ENCODE data around the gene PC.
A peak's percentile ranks its signal among the peaks of the same experiment; 100 is the strongest.

PC gene

GRCh38 chr11:66882561-66883015 is 75.6 kb downstream of the PC start:
- DNase-seq = peak in 1 of 2 donors; percentile 53

GRCh38 chr11:66881927-66882452 is 76.2 kb downstream of the PC start:
- DNase-seq = peak in 1 of 2 donors; percentile 52

GRCh38 chr11:66881451-66881835 is 76.7 kb downstream of the PC start:
- no peak for DNase-seq

GRCh38 chr11:66880496-66881450 is 77.4 kb downstream of the PC start:
- peak; percentile 29 to 49 for DNase-seq

GRCh38 chr11:66879999-66880398 is 78.2 kb downstream of the PC start:
- no peak for DNase-seq

DNA sequence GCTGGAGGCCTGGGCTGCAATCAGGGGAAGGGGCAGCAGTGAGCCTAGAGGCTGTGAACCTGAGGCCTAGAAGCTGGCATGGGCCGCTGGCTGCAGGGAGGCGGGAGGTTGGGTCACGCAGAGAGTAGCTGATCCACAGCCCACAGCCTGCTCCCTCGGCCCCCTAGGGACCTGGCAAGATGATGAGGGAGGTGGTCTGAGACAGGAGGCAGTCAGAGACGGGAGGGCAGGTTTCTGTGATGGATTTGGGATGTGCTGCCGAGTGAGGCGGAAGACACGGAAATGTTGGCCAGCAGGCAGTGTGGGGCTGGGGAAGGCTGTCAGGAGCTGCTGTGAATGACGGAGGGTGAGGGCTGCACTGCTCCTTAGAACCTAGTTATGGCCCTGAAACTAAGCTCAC is 78.6 kb downstream of the PC start:
- no peak for DNase-seq

GRCh38 chr11:66879000-66879399 is 79.2 kb downstream of the PC start:
- no peak for DNase-seq

GRCh38 chr11:66878474-66878873 is 79.7 kb downstream of the PC start:
- DNase-seq = no peak

- DNase-seq = no peak
Observed at GRCh38 chr11:66877588-66878385, 80.4 kb downstream of the PC start.

GRCh38 chr11:66875378-66875777 is 82.8 kb downstream of the PC start:
- no peak for DNase-seq

- DNase-seq = no peak
Observed at GRCh38 chr11:66874232-66874631, 84.0 kb downstream of the PC start.

GRCh38 chr11:66871521-66871901 is 86.7 kb downstream of the PC start:
- no peak for DNase-seq

- no peak for DNase-seq
Observed at GRCh38 chr11:66870616-66871520, 87.3 kb downstream of the PC start.

GRCh38 chr11:66870131-66870530 is 88.1 kb downstream of the PC start:
- DNase-seq = no peak

DNA sequence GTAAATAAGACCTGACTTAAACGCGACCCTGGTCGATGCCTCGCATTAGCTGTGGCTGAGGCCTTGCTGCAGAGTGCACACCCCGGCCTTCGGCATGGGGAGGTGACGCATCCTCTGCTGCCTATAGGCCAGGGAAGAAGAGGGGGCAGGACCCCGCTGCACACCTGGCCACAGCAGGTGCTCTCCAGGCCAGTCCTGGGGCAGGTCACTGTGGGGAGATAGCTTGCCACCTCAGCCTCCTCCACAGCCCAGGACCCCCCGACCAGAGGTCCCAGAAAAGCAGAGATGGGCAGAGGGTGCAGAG is 88.7 kb downstream of the PC start:
- DNase-seq = no peak

DNA sequence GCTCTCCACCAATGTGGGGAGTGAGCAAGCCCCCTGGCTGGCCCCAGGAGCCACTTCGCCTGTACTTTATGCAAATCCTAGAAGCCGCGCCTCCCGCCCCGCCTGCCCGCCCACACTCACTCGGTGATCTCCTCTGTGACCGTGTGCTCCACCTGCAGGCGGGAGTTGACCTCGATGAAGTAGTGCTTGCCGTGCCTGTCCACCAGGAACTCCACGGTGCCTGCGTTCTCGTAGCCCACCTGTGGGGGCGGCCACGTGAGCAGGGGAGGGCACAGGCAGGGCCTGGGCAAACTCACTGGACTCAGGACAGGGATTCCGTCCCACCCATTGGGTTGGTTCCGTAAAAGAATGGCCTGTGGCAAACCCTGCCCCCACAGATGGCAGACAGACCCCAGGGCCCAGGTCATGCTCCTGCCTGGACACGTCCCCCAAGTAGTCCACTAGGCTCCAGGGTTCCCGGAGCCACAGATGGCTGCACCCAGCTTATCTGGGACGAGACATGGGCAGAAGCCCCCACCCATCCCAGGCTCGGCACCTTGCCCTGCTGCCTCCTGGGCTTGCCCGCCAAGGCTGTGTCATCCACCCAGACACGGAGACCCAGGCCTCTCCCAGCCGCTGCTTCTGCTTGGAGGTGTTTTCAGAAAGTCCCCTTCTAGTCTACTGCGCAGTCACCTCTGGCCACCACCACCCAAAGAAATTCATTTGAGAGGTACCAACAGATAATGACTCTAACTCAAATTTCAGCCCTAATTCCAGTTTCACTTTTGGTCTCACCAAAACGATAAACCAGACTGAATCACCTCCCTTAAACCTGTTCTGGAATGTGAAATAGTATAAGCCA is 89.2 kb downstream of the PC start:
- DNase-seq = no peak

DNA sequence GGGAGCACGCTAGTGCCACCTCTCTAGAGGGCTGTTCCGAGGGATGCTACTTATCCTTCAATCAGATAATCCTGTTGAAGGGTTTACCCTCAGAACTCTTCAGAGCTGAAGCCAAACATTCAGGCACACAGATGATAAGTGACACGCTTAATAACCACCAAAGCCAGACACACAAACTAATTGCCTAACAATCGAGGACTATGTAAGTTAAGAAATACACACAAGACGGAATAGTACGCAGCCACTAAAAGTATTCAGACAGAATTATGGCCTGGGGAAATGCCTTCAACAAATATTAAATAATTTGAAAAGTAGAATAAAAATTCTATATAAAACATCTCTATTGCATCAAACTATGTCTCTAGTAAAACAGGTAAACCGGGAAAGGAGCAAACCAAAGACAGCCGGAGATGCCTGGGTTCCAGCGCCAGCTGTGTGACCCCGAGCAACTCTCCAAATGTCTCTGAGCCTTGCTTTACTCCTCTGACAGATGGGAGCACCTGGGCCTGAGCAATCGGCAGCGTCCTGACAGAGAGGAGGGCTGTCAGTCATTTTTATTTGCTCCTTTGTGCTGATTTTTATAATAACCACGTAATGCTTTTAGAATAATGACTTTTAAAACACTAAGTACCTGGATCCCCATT is 90.0 kb downstream of the PC start:
- no peak for DNase-seq

GRCh38 chr11:66867425-66868040 is 90.7 kb downstream of the PC start:
- no peak for DNase-seq

GRCh38 chr11:66866511-66866986 is 91.6 kb downstream of the PC start:
- DNase-seq = no peak

GRCh38 chr11:66866007-66866406 is 92.2 kb downstream of the PC start:
- DNase-seq = no peak

Measured in hippocampal formation (tissue), 2 donors.